HL-60 (cell line): Measurements from ENCODE around the gene UBAP1L.

Experiments used
- GABPA ChIP-seq: IDR thresholded peaks from 2 replicates; pipeline ENCODE4 v1.6.1; 2012; ENCODE audit warnings: low read depth
- POLR2AphosphoS5 ChIP-seq: IDR thresholded peaks from 2 replicates; pipeline ENCODE4 v1.6.1; 2012; ENCODE audit warnings: low read depth
- TF ChIP-seq, protein P1 (sequence below): IDR thresholded peaks from one replicate; pipeline ENCODE4 v1.5.1; 2011; ENCODE audit warnings: low read length, control low read depth, inconsistent platforms; ENCODE audit not compliant: insufficient read depth

DNA sequence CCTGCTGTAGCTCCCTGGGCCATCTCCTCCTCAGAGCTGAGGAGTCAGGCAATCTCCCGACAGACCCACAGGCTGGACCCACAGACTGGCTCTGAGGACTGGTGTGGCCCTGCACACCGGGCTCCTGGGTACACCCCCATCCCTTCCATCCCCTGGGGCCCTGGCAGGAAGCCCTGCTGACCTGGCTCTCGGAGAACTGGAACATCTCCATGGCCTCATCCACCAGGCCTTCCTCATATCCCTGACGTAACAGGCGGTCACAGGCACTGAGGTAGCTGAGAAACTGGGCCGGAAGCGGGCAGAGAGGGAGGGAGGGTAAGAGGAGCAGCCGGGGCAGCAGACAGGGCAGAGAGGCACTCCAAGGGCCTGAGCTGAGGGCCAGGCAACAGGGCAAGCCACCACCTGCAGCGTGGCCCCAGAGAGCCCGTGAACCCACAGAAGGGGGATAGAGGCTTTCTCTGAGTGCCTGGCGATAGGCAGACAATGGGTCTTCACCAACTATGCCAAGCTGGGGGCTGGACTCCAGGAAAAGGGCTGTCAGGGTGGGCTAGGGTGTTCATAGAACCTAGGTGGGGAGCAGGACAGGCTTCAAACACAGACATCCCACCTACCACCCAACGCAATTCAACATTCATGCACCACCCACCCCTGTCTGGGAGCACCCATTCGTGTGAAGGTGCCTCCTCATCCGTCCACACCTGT is 20.6 kb downstream of the UBAP1L start:
- TF ChIP-seq, protein P1, sequence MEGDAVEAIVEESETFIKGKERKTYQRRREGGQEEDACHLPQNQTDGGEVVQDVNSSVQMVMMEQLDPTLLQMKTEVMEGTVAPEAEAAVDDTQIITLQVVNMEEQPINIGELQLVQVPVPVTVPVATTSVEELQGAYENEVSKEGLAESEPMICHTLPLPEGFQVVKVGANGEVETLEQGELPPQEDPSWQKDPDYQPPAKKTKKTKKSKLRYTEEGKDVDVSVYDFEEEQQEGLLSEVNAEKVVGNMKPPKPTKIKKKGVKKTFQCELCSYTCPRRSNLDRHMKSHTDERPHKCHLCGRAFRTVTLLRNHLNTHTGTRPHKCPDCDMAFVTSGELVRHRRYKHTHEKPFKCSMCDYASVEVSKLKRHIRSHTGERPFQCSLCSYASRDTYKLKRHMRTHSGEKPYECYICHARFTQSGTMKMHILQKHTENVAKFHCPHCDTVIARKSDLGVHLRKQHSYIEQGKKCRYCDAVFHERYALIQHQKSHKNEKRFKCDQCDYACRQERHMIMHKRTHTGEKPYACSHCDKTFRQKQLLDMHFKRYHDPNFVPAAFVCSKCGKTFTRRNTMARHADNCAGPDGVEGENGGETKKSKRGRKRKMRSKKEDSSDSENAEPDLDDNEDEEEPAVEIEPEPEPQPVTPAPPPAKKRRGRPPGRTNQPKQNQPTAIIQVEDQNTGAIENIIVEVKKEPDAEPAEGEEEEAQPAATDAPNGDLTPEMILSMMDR = no peak
- TF ChIP-seq GABPA (no peak), POLR2AphosphoS5 (no peak)
